ENCODE results near the gene CEP63.

CEP63 gene

DNA sequence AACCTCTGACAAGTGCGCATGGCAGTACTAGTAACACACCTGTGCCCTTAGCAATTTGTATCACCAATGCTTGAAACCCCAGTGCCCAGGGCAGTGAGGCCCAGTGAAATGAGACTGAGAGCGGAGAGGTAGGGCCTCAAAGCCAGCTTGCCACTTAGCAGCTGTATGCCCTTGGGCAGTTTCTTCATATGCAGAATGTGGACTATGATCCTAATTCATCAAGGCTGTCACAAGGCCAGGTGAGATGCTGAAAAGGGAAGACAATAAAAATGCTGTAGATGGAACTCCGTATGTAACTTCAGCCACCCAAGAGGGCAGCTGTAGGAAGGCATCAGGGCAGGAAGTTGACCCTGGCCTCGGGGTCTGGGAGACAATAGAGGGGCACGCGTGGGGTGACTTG is 90.6 kb downstream of the CEP63 start:
- Histone ChIP-seq H3K4me2 (ENCODE audit: low read length) (no peak overlapping the region), H3K4me3 (ENCODE audit: low read length) (no peak overlapping the region), H2AFZ (ENCODE audit: low read depth, low read length) (no peak overlapping the region), H3K36me3 (replicated peaks; ENCODE audit: low read depth, low read length) (no peaks in the 10 kb centered on the region), H3K9me3 (ENCODE audit: insufficient read depth, low read length) (no peaks in the 10 kb centered on the region), H3K27ac (ENCODE audit: low read length) (no peak overlapping the region), H3K79me2 (ENCODE audit: low read length) (no peaks in the 10 kb centered on the region), H3K9ac (ENCODE audit: low read length) (no peak overlapping the region), H4K20me1 (ENCODE audit: insufficient read depth, low read length) (no peaks in the 10 kb centered on the region), H3K27me3 (ENCODE audit: low read depth, low read length) (no peaks in the 10 kb centered on the region), H3K4me1 (ENCODE audit: low read length) (no peaks in the 10 kb centered on the region)
- TF ChIP-seq EZH2phosphoT487 (IDR thresholded peaks at IDR 0.05; ENCODE audit: low read depth) = no peak
- TF ChIP-seq, protein P1, sequence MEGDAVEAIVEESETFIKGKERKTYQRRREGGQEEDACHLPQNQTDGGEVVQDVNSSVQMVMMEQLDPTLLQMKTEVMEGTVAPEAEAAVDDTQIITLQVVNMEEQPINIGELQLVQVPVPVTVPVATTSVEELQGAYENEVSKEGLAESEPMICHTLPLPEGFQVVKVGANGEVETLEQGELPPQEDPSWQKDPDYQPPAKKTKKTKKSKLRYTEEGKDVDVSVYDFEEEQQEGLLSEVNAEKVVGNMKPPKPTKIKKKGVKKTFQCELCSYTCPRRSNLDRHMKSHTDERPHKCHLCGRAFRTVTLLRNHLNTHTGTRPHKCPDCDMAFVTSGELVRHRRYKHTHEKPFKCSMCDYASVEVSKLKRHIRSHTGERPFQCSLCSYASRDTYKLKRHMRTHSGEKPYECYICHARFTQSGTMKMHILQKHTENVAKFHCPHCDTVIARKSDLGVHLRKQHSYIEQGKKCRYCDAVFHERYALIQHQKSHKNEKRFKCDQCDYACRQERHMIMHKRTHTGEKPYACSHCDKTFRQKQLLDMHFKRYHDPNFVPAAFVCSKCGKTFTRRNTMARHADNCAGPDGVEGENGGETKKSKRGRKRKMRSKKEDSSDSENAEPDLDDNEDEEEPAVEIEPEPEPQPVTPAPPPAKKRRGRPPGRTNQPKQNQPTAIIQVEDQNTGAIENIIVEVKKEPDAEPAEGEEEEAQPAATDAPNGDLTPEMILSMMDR (IDR thresholded peaks at IDR 0.05; ENCODE audit: low read depth, low read length) = no peak

DNA sequence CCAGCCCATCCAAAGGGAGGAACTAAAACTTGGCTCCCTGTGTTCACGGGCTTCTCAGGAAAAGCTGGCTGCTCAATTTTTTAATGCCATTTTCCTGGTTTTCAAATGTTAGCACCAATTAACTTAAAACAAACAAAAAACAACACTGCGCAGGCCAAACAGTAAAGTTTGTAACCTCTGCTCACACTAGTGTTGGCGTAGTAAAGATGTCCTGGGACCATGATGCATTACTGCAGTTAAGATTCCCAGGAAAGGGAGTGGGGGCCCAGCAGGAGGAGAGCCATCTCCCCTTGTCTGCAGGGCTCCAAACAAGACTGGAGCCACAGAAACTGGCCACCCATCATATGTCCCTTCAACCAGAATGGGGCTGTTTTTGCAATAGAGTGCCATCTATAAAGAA is 91.0 kb downstream of the CEP63 start:
- no peak overlapping the region for H3K9ac ChIP-seq (ENCODE audit: low read length)
- no peak overlapping the region for H2AFZ ChIP-seq (ENCODE audit: low read depth, low read length)
- no peaks in the 10 kb centered on the region for H3K9me3 ChIP-seq (ENCODE audit: insufficient read depth, low read length)
- H3K4me2 ChIP-seq (ENCODE audit: low read length) = no peak overlapping the region
- H3K27ac ChIP-seq (ENCODE audit: low read length) = no peak overlapping the region
- no peaks in the 10 kb centered on the region for H3K4me1 ChIP-seq (ENCODE audit: low read length)
- no peaks in the 10 kb centered on the region for H3K36me3 ChIP-seq (replicated peaks; ENCODE audit: low read depth, low read length)
- no peak overlapping the region for H3K4me3 ChIP-seq (ENCODE audit: low read length)
- no peaks in the 10 kb centered on the region for H4K20me1 ChIP-seq (ENCODE audit: insufficient read depth, low read length)
- TF ChIP-seq, protein P1 (IDR thresholded peaks at IDR 0.05; ENCODE audit: low read depth, low read length) = no peak
- TF ChIP-seq EZH2phosphoT487 (IDR thresholded peaks at IDR 0.05; ENCODE audit: low read depth) = no peak
- H3K79me2 ChIP-seq (ENCODE audit: low read length) = no peaks in the 10 kb centered on the region
- no peaks in the 10 kb centered on the region for H3K27me3 ChIP-seq (ENCODE audit: low read depth, low read length)

DNA sequence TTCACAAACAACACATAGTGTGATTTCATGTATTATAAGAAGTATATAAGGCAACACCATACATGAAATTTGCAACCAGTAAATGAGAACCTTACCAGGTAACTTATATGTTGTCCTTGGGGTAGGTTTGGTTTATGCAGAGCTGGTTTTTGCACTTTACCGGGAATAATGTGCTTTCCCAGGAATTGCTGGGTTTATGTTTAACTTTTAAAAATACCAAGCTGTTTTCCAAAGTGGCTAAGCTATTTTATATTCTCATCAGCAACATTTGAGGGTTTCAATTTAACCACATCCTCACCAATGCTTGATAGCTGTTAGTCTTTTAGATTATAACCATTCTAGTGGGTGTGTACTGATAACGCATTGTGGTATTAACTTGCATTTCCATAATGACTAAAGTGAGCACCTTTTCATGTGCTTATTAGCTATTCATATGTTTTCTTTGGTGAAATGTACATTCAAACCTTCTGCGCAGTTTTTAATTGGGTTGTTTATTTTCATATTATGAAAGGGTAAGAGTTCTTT is 93.3 kb downstream of the CEP63 start:
- Histone ChIP-seq H3K9ac (ENCODE audit: low read length) (no peak overlapping the region), H3K27ac (ENCODE audit: low read length) (no peak overlapping the region), H3K4me2 (ENCODE audit: low read length) (no peak overlapping the region), H3K9me3 (ENCODE audit: insufficient read depth, low read length) (no peaks in the 10 kb centered on the region), H3K4me1 (ENCODE audit: low read length) (no peaks in the 10 kb centered on the region), H3K79me2 (ENCODE audit: low read length) (no peaks in the 10 kb centered on the region), H3K4me3 (ENCODE audit: low read length) (no peak overlapping the region), H4K20me1 (ENCODE audit: insufficient read depth, low read length) (no peaks in the 10 kb centered on the region), H2AFZ (ENCODE audit: low read depth, low read length) (no peak overlapping the region), H3K36me3 (replicated peaks; ENCODE audit: low read depth, low read length) (no peaks in the 10 kb centered on the region), H3K27me3 (ENCODE audit: low read depth, low read length) (no peaks in the 10 kb centered on the region)
- TF ChIP-seq, protein P1 (IDR thresholded peaks at IDR 0.05; ENCODE audit: low read depth, low read length) = no peak
- no peak for TF ChIP-seq EZH2phosphoT487 (IDR thresholded peaks at IDR 0.05; ENCODE audit: low read depth)

DNA sequence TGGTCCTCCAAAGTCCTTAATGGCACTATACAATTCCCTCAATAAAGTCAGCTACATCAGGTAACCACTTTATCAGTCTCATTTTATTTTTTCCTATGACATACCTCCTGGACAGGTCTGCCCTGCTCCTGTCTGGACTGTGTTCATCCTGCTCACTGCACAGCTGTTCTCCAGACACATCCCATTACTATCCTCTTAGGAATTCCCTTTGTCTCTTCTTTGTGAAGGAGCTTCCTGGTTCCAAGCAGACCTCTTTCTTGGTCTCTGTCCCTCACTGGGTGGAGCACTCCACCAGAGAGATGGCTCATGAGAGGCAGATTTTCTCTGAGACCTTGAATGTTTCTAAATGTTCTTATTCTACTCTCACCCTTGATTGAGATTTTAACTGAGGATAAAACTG is 104.9 kb downstream of the CEP63 start:
- no peak overlapping the region for H3K27ac ChIP-seq (ENCODE audit: low read length)
- TF ChIP-seq EZH2phosphoT487 (IDR thresholded peaks at IDR 0.05; ENCODE audit: low read depth) = no peak
- TF ChIP-seq, protein P1 (IDR thresholded peaks at IDR 0.05; ENCODE audit: low read depth, low read length) = no peak
- H3K9ac ChIP-seq (ENCODE audit: low read length) = no peak overlapping the region
- H3K36me3 ChIP-seq (replicated peaks; ENCODE audit: low read depth, low read length) = no peaks in the 10 kb centered on the region
- no peaks in the 10 kb centered on the region for H3K27me3 ChIP-seq (ENCODE audit: low read depth, low read length)
- no peaks in the 10 kb centered on the region for H3K9me3 ChIP-seq (ENCODE audit: insufficient read depth, low read length)
- H2AFZ ChIP-seq (ENCODE audit: low read depth, low read length) = no peak overlapping the region
- H4K20me1 ChIP-seq (ENCODE audit: insufficient read depth, low read length) = no peaks in the 10 kb centered on the region
- H3K4me3 ChIP-seq (ENCODE audit: low read length) = no peak overlapping the region
- H3K4me1 ChIP-seq (ENCODE audit: low read length) = no peaks in the 10 kb centered on the region
- H3K79me2 ChIP-seq (ENCODE audit: low read length) = no peaks in the 10 kb centered on the region
- H3K4me2 ChIP-seq (ENCODE audit: low read length) = no peak overlapping the region

Data from OCI-LY3 (cell line).